Spleen (tissue), 11 donors: ENCODE measurements around the gene PRMT2. TPM values are rescaled to one million over a fixed set of nuclear protein-coding genes. Genes with fewer than 3 reads are reported as not detected.

ENCODE experiments used
- DNase-seq: peaks from one replicate; pipeline ENCODE4 v3.0.0-alpha.2; 2020
- H3K27ac ChIP-seq, 8 donors: fragments of 200-600 bp; sonication (generic) in 7 of 8; 1 replicate in 4 of 8; 2 replicates in 4 of 8; pipeline versions ENCODE4 v1.5.0 to v1.8.0; 2016 to 2021; ENCODE audit warnings: inconsistent platforms in 4 of 8, mild to moderate bottlenecking in 4 of 8, moderate library complexity in 1 of 8
- H3K27me3 ChIP-seq, 7 donors: fragments of 200-600 bp; sonication (generic) in 6 of 7; replicated peaks in 1 of 7; 1 replicate in 4 of 7; 2 replicates in 3 of 7; pipeline versions ENCODE4 v1.5.0 to v1.8.0; 2016 to 2021; ENCODE audit warnings: inconsistent platforms in 3 of 7, mild to moderate bottlenecking in 1 of 7
- H3K36me3 ChIP-seq, 6 donors: fragments of 200-600 bp; sonication (generic) in 5 of 6; 1 replicate in 4 of 6; 2 replicates in 2 of 6; pipeline versions ENCODE4 v1.5.0 to v1.8.0; 2016 to 2021; ENCODE audit warnings: inconsistent platforms in 2 of 6
- H3K4me1 ChIP-seq, 6 donors: fragments of 200-600 bp; sonication (generic) in 5 of 6; 1 replicate in 3 of 6; 2 replicates in 3 of 6; pipeline versions ENCODE4 v1.5.0 to v1.8.0; 2016 to 2021; ENCODE audit warnings: inconsistent platforms in 3 of 6
- H3K4me3 ChIP-seq, 8 donors: fragments of 200-600 bp; sonication (generic) in 7 of 8; 1 replicate in 4 of 8; 2 replicates in 4 of 8; pipeline versions ENCODE4 v1.5.0 to v1.8.0; 2016 to 2021; ENCODE audit warnings: inconsistent platforms in 4 of 8, mild to moderate bottlenecking in 4 of 8, moderate library complexity in 2 of 8
- H3K9me3 ChIP-seq, 8 donors: fragments of 200-600 bp; sonication (generic) in 7 of 8; 1 replicate in 4 of 8; 2 replicates in 4 of 8; pipeline versions ENCODE4 v1.5.0 to v1.8.0; 2016 to 2021; ENCODE audit warnings: inconsistent platforms in 4 of 8
- CTCF ChIP-seq, 11 experiments: fragments of 200-600 bp in 7 of 11; fragments of 450-650 bp in 4 of 11; sonication (generic) in 4 of 11; IDR thresholded peaks in 8 of 11; conservative IDR thresholded peaks in 3 of 11; 1 replicate in 7 of 11; 2 replicates in 4 of 11; pipeline versions ENCODE4 v1.4.0 to v1.8.0; 2016 to 2021; ENCODE audit warnings: antibody characterized with exemption in 11 of 11, inconsistent platforms in 4 of 11, mild to moderate bottlenecking in 1 of 11
- POLR2A ChIP-seq, 3 donors: fragments of 450-650 bp; IDR thresholded peaks; one replicate each; pipeline ENCODE4 v1.5.1; 2017; ENCODE audit warnings: antibody characterized with exemption in 3 of 3, mild to moderate bottlenecking in 1 of 3
- POLR2AphosphoS5 ChIP-seq, 3 donors: sonication (generic); formaldehyde crosslinking; IDR thresholded peaks; one replicate each; pipeline ENCODE4 v1.5.1; 2017; ENCODE audit warnings: antibody characterized with exemption in 3 of 3
- WGBS, 5 donors: extraction: QIAGEN DNeasy Blood & Tissue Kit in 3 of 5; methylation state at CpG; one replicate each; pipeline versions ENCODE4 v1.1.5 to v1.1.7; 2013 to 2018; 5-methylcytosine and 5-hydroxymethylcytosine counted together
- intact Hi-C: fragments of 100-400 bp; cut with DNase I; formaldehyde crosslinking; loops from one replicate; pipeline ENCODE4 v1.15.0; 2023; ENCODE audit warnings: low total_unique reads
- polyA plus RNA-seq, 3 donors: library from polyadenylated mRNA; stranded (reverse); fragments of 200-250 nt; gene quantifications; one replicate each; pipeline ENCODE4 v1.2.1, GENCODE V29; 2013
- total RNA-seq, 7 donors: library from RNA; depleted of rRNA in 3 of 7; stranded (reverse); fragments of >200 nt in 3 of 7; fragmentation: NEBNext Ultra II Directional in 4 of 7; extraction: Animal tissue kit (Norgen Biotek cat#: 25700) in 4 of 7; gene quantifications; one replicate each; pipeline versions ENCODE4 v1.1.0 to v1.2.1, GENCODE V29; 2016 to 2021
- donor health status: healthy with polysubstance abuse.
- donor health status: DM: no; HTN: no; CAD: no; lungs with moderate emphysema.
- donor health status: DM: no; HTN: no; CAD: no.
- donor health status: Bipolar disorder and iron deficiency.
- donor health status: healthy.
- donor health status: DM: no; HTN: no; CAD: no.
- donor health status: DM: yes; HTN: yes; CAD: no.

The PRMT2 gene
- total and polyA plus RNA-seq, 10 donors = 57.8 to 129 (median 103) TPM

- DNase-seq = no peak
- WGBS, 5 donors = 69 to 78% (median 69%) methylated on average over 9 of the region's 9 CpGs
- Histone ChIP-seq H3K27me3 (no peaks in the 10 kb centered on the region), H3K4me3 (no peak overlapping the region), H3K4me1 (peaks cover 0 to 37% (median 19%) of the 10 kb centered on the region in 6 donors), H3K36me3 (no peaks in the 10 kb centered on the region), H3K27ac (peak overlapping the region in 7 of 8 donors; percentile 12 to 81 (median 71)), H3K9me3 (peaks cover 0 to 19% (median 17%) of the 10 kb centered on the region in 8 donors)
- TF ChIP-seq POLR2A (IDR thresholded peaks at IDR 0.05) (no peak), CTCF (IDR thresholded peaks at IDR 0.05 in 8 of 11, conservative IDR thresholded peaks at IDR 0.05 in 3 of 11) (no peak), POLR2AphosphoS5 (IDR thresholded peaks at IDR 0.05) (no peak)
- intact Hi-C loops = no loop called here
Observed at GRCh38 chr21:46621457-46622182, 13.9 kb upstream of the PRMT2 start.

DNA sequence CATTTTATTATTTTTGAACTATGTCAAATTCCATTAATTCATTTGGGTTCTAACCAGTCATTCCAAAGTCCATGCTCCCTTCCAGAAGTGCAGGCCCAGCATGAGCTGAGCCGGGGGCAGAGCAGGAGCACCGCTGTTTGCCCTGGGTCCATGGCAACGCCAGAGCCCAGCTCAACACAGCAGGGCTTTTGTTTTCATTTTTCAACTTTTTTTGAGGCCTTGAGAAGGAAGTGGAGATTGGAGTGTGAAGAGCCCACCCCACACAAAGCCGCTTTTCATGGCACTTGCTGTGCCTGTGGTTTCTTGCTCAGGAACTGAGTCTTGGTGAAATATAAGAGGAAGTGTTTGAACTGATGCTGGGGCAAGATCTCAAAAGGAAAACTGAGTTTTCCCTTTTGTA, 13.2 kb upstream of the PRMT2 start:
- peak overlapping the region in 7 of 8 donors; percentile 12 to 81 (median 71) for H3K27ac ChIP-seq
- WGBS, 5 donors = 13 to 46% (median 27%) methylated on average over 4 of the region's 4 CpGs
- TF ChIP-seq CTCF (IDR thresholded peaks at IDR 0.05 in 8 of 11, conservative IDR thresholded peaks at IDR 0.05 in 3 of 11) = no peak
- TF ChIP-seq POLR2AphosphoS5 (IDR thresholded peaks at IDR 0.05) = peak in 2 of 3 donors; percentile 19 to 51
- no peak for DNase-seq
- intact Hi-C loops = no loop called here
- H3K27me3 ChIP-seq = no peaks in the 10 kb centered on the region
- H3K9me3 ChIP-seq = peaks cover 0 to 23% (median 19%) of the 10 kb centered on the region in 8 donors
- no peaks in the 10 kb centered on the region for H3K36me3 ChIP-seq
- peaks cover 0 to 43% (median 19%) of the 10 kb centered on the region in 6 donors for H3K4me1 ChIP-seq
- H3K4me3 ChIP-seq = peak overlapping the region in 1 of 8 donors; percentile 7

DNA sequence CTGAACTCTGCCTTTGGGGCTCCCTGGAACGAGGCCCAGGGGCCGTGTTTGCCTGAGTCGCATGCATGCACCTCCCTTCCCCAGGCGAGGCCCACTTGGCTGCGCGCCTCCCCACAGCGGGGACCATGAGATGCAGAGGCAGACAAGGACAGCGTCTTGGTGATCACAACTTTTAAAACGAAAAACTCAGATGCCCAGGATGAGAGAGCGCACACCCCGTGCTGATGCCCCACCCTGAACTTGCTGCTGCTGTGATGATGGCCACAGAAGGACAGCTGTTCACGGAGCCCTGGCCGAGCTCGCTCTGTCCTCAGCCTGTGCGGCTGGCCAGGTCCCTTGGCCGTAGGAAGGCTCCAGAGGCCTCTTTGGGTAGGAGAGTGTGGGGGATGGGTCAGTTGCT, 11.4 kb upstream of the PRMT2 start:
- Histone ChIP-seq H3K36me3 (no peaks in the 10 kb centered on the region), H3K27ac (no peak overlapping the region), H3K4me3 (no peak overlapping the region), H3K9me3 (peaks cover 0 to 23% (median 19%) of the 10 kb centered on the region in 8 donors), H3K27me3 (peaks cover 0 to 6% (median 0%) of the 10 kb centered on the region in 7 donors), H3K4me1 (peaks cover 0 to 40% (median 19%) of the 10 kb centered on the region in 6 donors)
- no peak for DNase-seq
- 86 to 94% (median 89%) methylated on average over 16 of the region's 16 CpGs for WGBS, 5 donors
- intact Hi-C loops = no loop called here
- no peak for TF ChIP-seq CTCF (IDR thresholded peaks at IDR 0.05 in 8 of 11, conservative IDR thresholded peaks at IDR 0.05 in 3 of 11)

DNA sequence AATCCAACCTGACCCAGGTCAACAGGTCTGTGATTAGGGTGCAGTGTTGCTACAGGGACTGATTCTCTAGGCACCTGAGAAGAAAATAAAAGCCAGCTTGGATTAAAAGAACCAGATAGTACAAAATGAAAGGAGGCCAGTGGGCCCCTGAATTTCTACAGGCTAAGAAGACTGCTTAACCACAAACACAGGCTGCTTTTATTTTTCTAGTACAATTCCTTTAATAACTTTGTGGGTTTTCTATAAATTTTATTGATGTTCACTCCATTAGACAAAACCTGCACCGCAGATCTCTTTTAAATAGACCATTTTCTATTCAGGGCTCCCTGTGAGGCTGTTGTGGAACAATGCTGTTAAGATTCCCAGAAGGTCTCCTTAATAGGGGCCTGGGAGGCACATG, 9.7 kb upstream of the PRMT2 start:
- intact Hi-C loops = no loop called here
- H3K9me3 ChIP-seq = peaks cover 0 to 23% (median 19%) of the 10 kb centered on the region in 8 donors
- H3K27ac ChIP-seq = no peak overlapping the region
- peaks cover 0 to 38% (median 19%) of the 10 kb centered on the region in 6 donors for H3K4me1 ChIP-seq
- TF ChIP-seq CTCF (IDR thresholded peaks at IDR 0.05 in 8 of 11, conservative IDR thresholded peaks at IDR 0.05 in 3 of 11) (no peak), POLR2AphosphoS5 (IDR thresholded peaks at IDR 0.05) (no peak), POLR2A (IDR thresholded peaks at IDR 0.05) (no peak)
- DNase-seq = no peak
- H3K4me3 ChIP-seq = no peak overlapping the region
- peaks cover 0 to 6% (median 0%) of the 10 kb centered on the region in 7 donors for H3K27me3 ChIP-seq
- WGBS, 5 donors = 84 to 100% (median 92%) methylated on average over 1 of the region's 1 CpG
- H3K36me3 ChIP-seq = no peaks in the 10 kb centered on the region
